ENCODE data around the gene SHF.

The SHF gene

GRCh38 chr15:45155739-45156138 lies 32.0 kb downstream of the SHF start:
- H3K4me2 ChIP-seq (ENCODE audit: low read length) = no peak overlapping the region
- no peaks in the 10 kb centered on the region for H3K27me3 ChIP-seq (ENCODE audit: insufficient read depth, low read length)
- no peak overlapping the region for H4K12ac ChIP-seq (ENCODE audit: low read depth, low read length)
- H2BK120ac ChIP-seq (ENCODE audit: insufficient read depth, low read length, poor library complexity) = no peak overlapping the region
- no peak overlapping the region for H3K4me3 ChIP-seq (ENCODE audit: low read depth, low read length)
- H3K27ac ChIP-seq (ENCODE audit: low read depth, low read length) = no peak overlapping the region
- no peak overlapping the region for H3K18ac ChIP-seq (ENCODE audit: low read length)
- no peak overlapping the region for H2BK5ac ChIP-seq (ENCODE audit: low read depth, low read length, poor library complexity)
- peaks cover under 1% of the 10 kb centered on the region for H3K9me3 ChIP-seq (ENCODE audit: insufficient read depth, low read depth, low read length)
- no peak overlapping the region for H3K14ac ChIP-seq (ENCODE audit: low read length)
- no CpG with 5 or more reads among the region's 8 CpGs for WGBS (ENCODE audit: extremely low coverage, insufficient coverage, insufficient read length)
- no peaks in the 10 kb centered on the region for H3K79me1 ChIP-seq (ENCODE audit: low read length)
- H3K4me1 ChIP-seq (ENCODE audit: control insufficient read depth in 1 of 2, insufficient read depth in 2 of 2, low read length in 2 of 2) = peaks cover 0 to 6% of the 10 kb centered on the region in 2 experiments
- DNase-seq = no peak
- no peak overlapping the region for H3K23ac ChIP-seq (ENCODE audit: low read length)
- no peaks in the 10 kb centered on the region for H3K36me3 ChIP-seq (ENCODE audit: control insufficient read depth in 1 of 2, insufficient read depth in 2 of 2, low read length in 2 of 2)
- H4K8ac ChIP-seq (ENCODE audit: low read depth, low read length) = no peak overlapping the region
- no peak overlapping the region for H2BK12ac ChIP-seq (ENCODE audit: low read length)
- H2AK5ac ChIP-seq (ENCODE audit: low read length) = no peak overlapping the region
- no peak overlapping the region for H2AFZ ChIP-seq (ENCODE audit: insufficient read depth, low read length, poor library complexity)
- no peaks in the 10 kb centered on the region for H3K79me2 ChIP-seq (ENCODE audit: control insufficient read depth, insufficient read depth, low read length, poor library complexity)
- H3K9ac ChIP-seq (ENCODE audit: low read length) = no peak overlapping the region
- no peak overlapping the region for H4K91ac ChIP-seq (ENCODE audit: low read depth, low read length)
- H3K4ac ChIP-seq (ENCODE audit: low read depth, low read length) = no peak overlapping the region

GRCh38 chr15:45151998-45152828 lies 35.6 kb downstream of the SHF start:
- no peak overlapping the region for H2AK5ac ChIP-seq (ENCODE audit: low read length)
- no peaks in the 10 kb centered on the region for H3K27me3 ChIP-seq (ENCODE audit: insufficient read depth, low read length)
- H3K14ac ChIP-seq (ENCODE audit: low read length) = no peak overlapping the region
- H2BK5ac ChIP-seq (ENCODE audit: low read depth, low read length, poor library complexity) = no peak overlapping the region
- H3K4ac ChIP-seq (ENCODE audit: low read depth, low read length) = no peak overlapping the region
- no peaks in the 10 kb centered on the region for H3K36me3 ChIP-seq (ENCODE audit: control insufficient read depth in 1 of 2, insufficient read depth in 2 of 2, low read length in 2 of 2)
- no peak overlapping the region for H2BK120ac ChIP-seq (ENCODE audit: insufficient read depth, low read length, poor library complexity)
- H2BK12ac ChIP-seq (ENCODE audit: low read length) = no peak overlapping the region
- no peak overlapping the region for H4K8ac ChIP-seq (ENCODE audit: low read depth, low read length)
- no peaks in the 10 kb centered on the region for H3K9me3 ChIP-seq (ENCODE audit: insufficient read depth, low read depth, low read length)
- no peak overlapping the region for H3K18ac ChIP-seq (ENCODE audit: low read length)
- H3K9ac ChIP-seq (ENCODE audit: low read length) = no peak overlapping the region
- no peak overlapping the region for H3K27ac ChIP-seq (ENCODE audit: low read depth, low read length)
- no peak for DNase-seq
- no peak overlapping the region for H3K4me2 ChIP-seq (ENCODE audit: low read length)
- H4K91ac ChIP-seq (ENCODE audit: low read depth, low read length) = no peak overlapping the region
- no peaks in the 10 kb centered on the region for H3K79me1 ChIP-seq (ENCODE audit: low read length)
- H3K23ac ChIP-seq (ENCODE audit: low read length) = no peak overlapping the region
- H3K4me1 ChIP-seq (ENCODE audit: control insufficient read depth in 1 of 2, insufficient read depth in 2 of 2, low read length in 2 of 2) = peaks cover 7 to 8% of the 10 kb centered on the region in 2 experiments
- no peak overlapping the region for H2AFZ ChIP-seq (ENCODE audit: insufficient read depth, low read length, poor library complexity)
- H3K4me3 ChIP-seq (ENCODE audit: low read depth, low read length) = no peak overlapping the region
- no peak overlapping the region for H4K12ac ChIP-seq (ENCODE audit: low read depth, low read length)
- no peaks in the 10 kb centered on the region for H3K79me2 ChIP-seq (ENCODE audit: control insufficient read depth, insufficient read depth, low read length, poor library complexity)
- WGBS (ENCODE audit: extremely low coverage, insufficient coverage, insufficient read length) = no CpG with 5 or more reads among the region's 36 CpGs

GRCh38 chr15:45150997-45151396 lies 36.8 kb downstream of the SHF start:
- no CpG with 5 or more reads among the region's 6 CpGs for WGBS (ENCODE audit: extremely low coverage, insufficient coverage, insufficient read length)
- Histone ChIP-seq H3K4ac (ENCODE audit: low read depth, low read length) (no peak overlapping the region), H3K79me2 (ENCODE audit: control insufficient read depth, insufficient read depth, low read length, poor library complexity) (no peaks in the 10 kb centered on the region), H4K12ac (ENCODE audit: low read depth, low read length) (no peak overlapping the region), H3K9ac (ENCODE audit: low read length) (no peak overlapping the region), H2BK12ac (ENCODE audit: low read length) (no peak overlapping the region), H3K14ac (ENCODE audit: low read length) (no peak overlapping the region), H3K18ac (ENCODE audit: low read length) (no peak overlapping the region), H3K4me2 (ENCODE audit: low read length) (no peak overlapping the region), H3K9me3 (ENCODE audit: insufficient read depth, low read depth, low read length) (no peaks in the 10 kb centered on the region), H3K36me3 (ENCODE audit: control insufficient read depth in 1 of 2, insufficient read depth in 2 of 2, low read length in 2 of 2) (no peaks in the 10 kb centered on the region), H2AK5ac (ENCODE audit: low read length) (no peak overlapping the region), H2BK5ac (ENCODE audit: low read depth, low read length, poor library complexity) (no peak overlapping the region), H3K23ac (ENCODE audit: low read length) (no peak overlapping the region), H2BK120ac (ENCODE audit: insufficient read depth, low read length, poor library complexity) (no peak overlapping the region), H3K27ac (ENCODE audit: low read depth, low read length) (no peak overlapping the region), H3K4me3 (ENCODE audit: low read depth, low read length) (no peak overlapping the region), H3K79me1 (ENCODE audit: low read length) (no peaks in the 10 kb centered on the region), H4K8ac (ENCODE audit: low read depth, low read length) (no peak overlapping the region), H4K91ac (ENCODE audit: low read depth, low read length) (no peak overlapping the region), H3K27me3 (ENCODE audit: insufficient read depth, low read length) (no peaks in the 10 kb centered on the region), H2AFZ (ENCODE audit: insufficient read depth, low read length, poor library complexity) (no peak overlapping the region), H3K4me1 (ENCODE audit: control insufficient read depth in 1 of 2, insufficient read depth in 2 of 2, low read length in 2 of 2) (peaks cover 7 to 15% of the 10 kb centered on the region in 2 experiments)
- DNase-seq = no peak

GRCh38 chr15:45150481-45150880 lies 37.3 kb downstream of the SHF start:
- H3K27ac ChIP-seq (ENCODE audit: low read depth, low read length) = no peak overlapping the region
- H3K4ac ChIP-seq (ENCODE audit: low read depth, low read length) = no peak overlapping the region
- H3K9ac ChIP-seq (ENCODE audit: low read length) = no peak overlapping the region
- H3K4me3 ChIP-seq (ENCODE audit: low read depth, low read length) = no peak overlapping the region
- no peak overlapping the region for H4K91ac ChIP-seq (ENCODE audit: low read depth, low read length)
- H2BK120ac ChIP-seq (ENCODE audit: insufficient read depth, low read length, poor library complexity) = no peak overlapping the region
- no peak overlapping the region for H3K14ac ChIP-seq (ENCODE audit: low read length)
- DNase-seq = no peak
- H3K4me1 ChIP-seq (ENCODE audit: control insufficient read depth in 1 of 2, insufficient read depth in 2 of 2, low read length in 2 of 2) = peaks cover 7 to 15% of the 10 kb centered on the region in 2 experiments
- no peak overlapping the region for H3K4me2 ChIP-seq (ENCODE audit: low read length)
- no peak overlapping the region for H2AFZ ChIP-seq (ENCODE audit: insufficient read depth, low read length, poor library complexity)
- WGBS (ENCODE audit: extremely low coverage, insufficient coverage, insufficient read length) = no CpG with 5 or more reads among the region's 6 CpGs
- H3K79me2 ChIP-seq (ENCODE audit: control insufficient read depth, insufficient read depth, low read length, poor library complexity) = no peaks in the 10 kb centered on the region
- no peaks in the 10 kb centered on the region for H3K36me3 ChIP-seq (ENCODE audit: control insufficient read depth in 1 of 2, insufficient read depth in 2 of 2, low read length in 2 of 2)
- no peak overlapping the region for H2BK12ac ChIP-seq (ENCODE audit: low read length)
- H4K12ac ChIP-seq (ENCODE audit: low read depth, low read length) = no peak overlapping the region
- no peak overlapping the region for H2BK5ac ChIP-seq (ENCODE audit: low read depth, low read length, poor library complexity)
- H4K8ac ChIP-seq (ENCODE audit: low read depth, low read length) = no peak overlapping the region
- H3K23ac ChIP-seq (ENCODE audit: low read length) = no peak overlapping the region
- no peaks in the 10 kb centered on the region for H3K27me3 ChIP-seq (ENCODE audit: insufficient read depth, low read length)
- no peak overlapping the region for H3K18ac ChIP-seq (ENCODE audit: low read length)
- no peaks in the 10 kb centered on the region for H3K9me3 ChIP-seq (ENCODE audit: insufficient read depth, low read depth, low read length)
- H3K79me1 ChIP-seq (ENCODE audit: low read length) = no peaks in the 10 kb centered on the region
- no peak overlapping the region for H2AK5ac ChIP-seq (ENCODE audit: low read length)

Measured in trophoblast cell (in vitro differentiated cells and primary cell).